PC-9 (cell line): ENCODE results near the gene PRRT1B. TPM values are rescaled to one million over a fixed set of nuclear protein-coding genes. Genes with fewer than 3 reads are reported as not detected.

ENCODE experiments used
- BruUV-seq: library from RNA; stranded (reverse); fragments of 400-500 nt; replicated peaks from 2 replicates; lab custom pipeline; 2021; lab: Mats Ljungman, UMichigan
- CTCF ChIA-PET: fragments of 300-600 bp; sonication (Branson Sonifier 250); formaldehyde crosslinking; loops from one replicate; lab custom pipeline; 2022; ENCODE audit warnings: antibody characterized with exemption; lab: Charles Lee
- POLR2A ChIA-PET: fragments of 300-600 bp; sonication (Branson Sonifier 250); formaldehyde crosslinking; loops from one replicate; lab custom pipeline; 2022; ENCODE audit warnings: antibody characterized with exemption; ENCODE audit not compliant: unreplicated experiment; lab: Charles Lee
- DNase-seq, 2 experiments: peaks; one replicate each; pipeline versions ENCODE4 v3.0.0 to v3.0.0-alpha.2; 2015 to 2022; ENCODE audit warnings: mixed read lengths in 1 of 2
- H2AFZ ChIP-seq: fragments of 200-600 bp; sonication (generic); 2 replicates; pipeline ENCODE4 v1.8.1; 2017; ENCODE audit warnings: antibody characterized with exemption
- H3F3A ChIP-seq: fragments of 200-600 bp; sonication (generic); 2 replicates; pipeline ENCODE4 v1.8.1; 2017; ENCODE audit warnings: antibody characterized with exemption, mild to moderate bottlenecking, low read depth; ENCODE audit not compliant: insufficient read depth
- H3K27ac ChIP-seq: fragments of 200-600 bp; sonication (generic); 2 replicates; pipeline ENCODE4 v1.6.1; 2016; ENCODE audit warnings: mixed run types
- H3K27me3 ChIP-seq: fragments of 200-600 bp; sonication (generic); 2 replicates; pipeline ENCODE4 v1.6.1; 2016; ENCODE audit warnings: low read depth, mixed run types; ENCODE audit not compliant: insufficient read depth
- H3K36me3 ChIP-seq: fragments of 200-600 bp; sonication (generic); 2 replicates; pipeline ENCODE4 v1.6.1; 2016; ENCODE audit warnings: low read depth, mixed run types
- H3K4me1 ChIP-seq: fragments of 200-600 bp; sonication (generic); replicated peaks from 2 replicates; pipeline ENCODE4 v1.6.1; 2016; ENCODE audit warnings: mixed run types; ENCODE audit not compliant: insufficient read depth
- H3K4me2 ChIP-seq: fragments of 200-600 bp; sonication (generic); 2 replicates; pipeline ENCODE4 v1.6.1; 2017; ENCODE audit warnings: mixed run types
- H3K4me3 ChIP-seq: fragments of 200-600 bp; sonication (generic); 2 replicates; pipeline ENCODE4 v1.6.1; 2016; ENCODE audit warnings: mixed run types
- H3K79me2 ChIP-seq: fragments of 200-600 bp; sonication (generic); 2 replicates; pipeline ENCODE4 v1.6.1; 2017; ENCODE audit warnings: low read depth, mixed run types
- H3K9me2 ChIP-seq: fragments of 200-600 bp; sonication (generic); 2 replicates; pipeline ENCODE4 v1.8.1; 2017; ENCODE audit warnings: mild to moderate bottlenecking; ENCODE audit not compliant: insufficient read depth
- H3K9me3 ChIP-seq: fragments of 200-600 bp; sonication (generic); 2 replicates; pipeline ENCODE4 v1.8.1; 2016; ENCODE audit warnings: low read depth; ENCODE audit not compliant: insufficient read depth
- H4K20me1 ChIP-seq: fragments of 200-600 bp; sonication (generic); 2 replicates; pipeline ENCODE4 v1.8.1; 2017; ENCODE audit not compliant: insufficient read depth
- EZH2 ChIP-seq: fragments of 200-600 bp; sonication (generic); IDR thresholded peaks from 2 replicates; pipeline ENCODE4 v1.8.0; 2017; ENCODE audit warnings: antibody characterized with exemption, low read depth
- intact Hi-C: fragments of 100-400 bp; cut with micrococcal nuclease; formaldehyde crosslinking; loops from one replicate; pipeline ENCODE4 v1.10.0; 2022; ENCODE audit not compliant: unreplicated experiment
- total RNA-seq: library from RNA; stranded (reverse); gene quantifications from 2 replicates; pipeline ENCODE4 v1.2.3, GENCODE V29; 2021
- TF ChIP-seq, protein P1 (sequence below): fragments of 200-600 bp; sonication (generic); conservative IDR thresholded peaks from 2 replicates; pipeline ENCODE4 v1.6.1; 2017; ENCODE audit warnings: mixed run types, antibody characterized with exemption, mild to moderate bottlenecking, moderate library complexity

Gene PRRT1B
- total RNA-seq, 1 experiment from 2014 or later: not detected

DNA sequence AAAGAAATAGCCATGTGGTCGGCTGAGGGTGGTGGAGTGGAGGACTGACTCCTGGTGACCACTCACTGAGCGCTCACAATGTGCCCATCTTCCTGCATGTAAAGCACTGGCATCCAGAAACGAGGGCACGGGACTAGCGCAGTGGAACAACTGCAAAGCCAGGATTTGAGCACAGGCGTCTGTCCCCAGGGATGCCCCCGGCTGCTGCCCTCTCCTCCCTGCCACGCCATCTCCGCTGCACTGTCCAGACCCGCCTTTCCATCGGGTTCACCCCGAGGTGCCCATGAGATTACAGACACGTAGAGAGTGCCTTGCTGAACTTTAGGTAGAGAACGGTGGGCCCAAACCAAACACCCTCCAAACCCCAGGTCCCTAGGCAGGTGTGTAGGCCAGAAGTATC is 44.7 kb downstream of the PRRT1B start:
- Histone ChIP-seq H4K20me1 (no peaks in the 10 kb centered on the region), H3K4me1 (no peaks in the 10 kb centered on the region), H3K4me2 (no peak overlapping the region), H3K4me3 (no peak overlapping the region), H3K27ac (no peak overlapping the region), H3K27me3 (no peaks in the 10 kb centered on the region), H3K9me2 (no peaks in the 10 kb centered on the region), H3F3A (no peaks in the 10 kb centered on the region), H3K9me3 (no peaks in the 10 kb centered on the region), H3K79me2 (no peaks in the 10 kb centered on the region), H3K36me3 (no peaks in the 10 kb centered on the region), H2AFZ (no peak overlapping the region)
- ChIA-PET POLR2A (no interaction called here), CTCF (interaction anchor here (0.6 kb wide), 1 partner anchor 155 kb away, joined by 3 read pairs; no protein-coding TSS in a partner anchor)
- TF ChIP-seq, protein P1, sequence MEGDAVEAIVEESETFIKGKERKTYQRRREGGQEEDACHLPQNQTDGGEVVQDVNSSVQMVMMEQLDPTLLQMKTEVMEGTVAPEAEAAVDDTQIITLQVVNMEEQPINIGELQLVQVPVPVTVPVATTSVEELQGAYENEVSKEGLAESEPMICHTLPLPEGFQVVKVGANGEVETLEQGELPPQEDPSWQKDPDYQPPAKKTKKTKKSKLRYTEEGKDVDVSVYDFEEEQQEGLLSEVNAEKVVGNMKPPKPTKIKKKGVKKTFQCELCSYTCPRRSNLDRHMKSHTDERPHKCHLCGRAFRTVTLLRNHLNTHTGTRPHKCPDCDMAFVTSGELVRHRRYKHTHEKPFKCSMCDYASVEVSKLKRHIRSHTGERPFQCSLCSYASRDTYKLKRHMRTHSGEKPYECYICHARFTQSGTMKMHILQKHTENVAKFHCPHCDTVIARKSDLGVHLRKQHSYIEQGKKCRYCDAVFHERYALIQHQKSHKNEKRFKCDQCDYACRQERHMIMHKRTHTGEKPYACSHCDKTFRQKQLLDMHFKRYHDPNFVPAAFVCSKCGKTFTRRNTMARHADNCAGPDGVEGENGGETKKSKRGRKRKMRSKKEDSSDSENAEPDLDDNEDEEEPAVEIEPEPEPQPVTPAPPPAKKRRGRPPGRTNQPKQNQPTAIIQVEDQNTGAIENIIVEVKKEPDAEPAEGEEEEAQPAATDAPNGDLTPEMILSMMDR: no peak
- no peak for TF ChIP-seq EZH2
- no peak for DNase-seq
- BruUV-seq: no TSS peak
- intact Hi-C loops: loop anchor here (5.0 kb wide), 1 partner anchor 47 kb away; no protein-coding TSS in a partner anchor

DNA sequence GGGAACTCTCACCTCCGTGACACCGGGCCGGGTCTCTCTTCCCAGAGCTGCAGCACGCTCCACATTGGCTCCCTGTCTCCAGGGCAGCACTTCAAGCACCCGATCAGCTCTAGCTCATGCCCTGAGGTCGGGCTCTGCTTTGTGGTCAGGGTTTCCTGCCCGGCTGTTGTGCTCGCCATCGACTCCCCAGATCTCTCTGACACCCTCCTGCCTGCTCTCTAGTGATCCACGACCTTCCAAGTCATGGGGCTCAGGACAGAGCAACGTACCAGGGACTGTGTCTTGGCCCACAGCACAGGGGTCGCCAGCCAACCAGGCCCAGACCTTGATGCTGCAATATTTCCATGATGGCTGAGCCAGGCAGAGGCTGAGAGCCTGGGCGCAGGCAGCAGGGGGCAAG is 45.1 kb downstream of the PRRT1B start:
- POLR2A ChIA-PET: no interaction called here
- no peak for DNase-seq
- TF ChIP-seq EZH2: no peak
- TF ChIP-seq, protein P1: no peak
- Histone ChIP-seq H2AFZ (no peak overlapping the region), H3K9me3 (no peaks in the 10 kb centered on the region), H3K27ac (no peak overlapping the region), H3F3A (no peaks in the 10 kb centered on the region), H3K4me3 (no peak overlapping the region), H3K79me2 (no peaks in the 10 kb centered on the region), H3K9me2 (no peaks in the 10 kb centered on the region), H4K20me1 (no peaks in the 10 kb centered on the region), H3K36me3 (no peaks in the 10 kb centered on the region), H3K4me2 (no peak overlapping the region), H3K4me1 (peaks cover 3% of the 10 kb centered on the region), H3K27me3 (no peaks in the 10 kb centered on the region)
- CTCF ChIA-PET: interaction anchor here (0.6 kb wide), 1 partner anchor 155 kb away, joined by 3 read pairs; no protein-coding TSS in a partner anchor
- BruUV-seq: no TSS peak
- intact Hi-C loops: loop anchor here (5.0 kb wide), 1 partner anchor 47 kb away; no protein-coding TSS in a partner anchor

DNA sequence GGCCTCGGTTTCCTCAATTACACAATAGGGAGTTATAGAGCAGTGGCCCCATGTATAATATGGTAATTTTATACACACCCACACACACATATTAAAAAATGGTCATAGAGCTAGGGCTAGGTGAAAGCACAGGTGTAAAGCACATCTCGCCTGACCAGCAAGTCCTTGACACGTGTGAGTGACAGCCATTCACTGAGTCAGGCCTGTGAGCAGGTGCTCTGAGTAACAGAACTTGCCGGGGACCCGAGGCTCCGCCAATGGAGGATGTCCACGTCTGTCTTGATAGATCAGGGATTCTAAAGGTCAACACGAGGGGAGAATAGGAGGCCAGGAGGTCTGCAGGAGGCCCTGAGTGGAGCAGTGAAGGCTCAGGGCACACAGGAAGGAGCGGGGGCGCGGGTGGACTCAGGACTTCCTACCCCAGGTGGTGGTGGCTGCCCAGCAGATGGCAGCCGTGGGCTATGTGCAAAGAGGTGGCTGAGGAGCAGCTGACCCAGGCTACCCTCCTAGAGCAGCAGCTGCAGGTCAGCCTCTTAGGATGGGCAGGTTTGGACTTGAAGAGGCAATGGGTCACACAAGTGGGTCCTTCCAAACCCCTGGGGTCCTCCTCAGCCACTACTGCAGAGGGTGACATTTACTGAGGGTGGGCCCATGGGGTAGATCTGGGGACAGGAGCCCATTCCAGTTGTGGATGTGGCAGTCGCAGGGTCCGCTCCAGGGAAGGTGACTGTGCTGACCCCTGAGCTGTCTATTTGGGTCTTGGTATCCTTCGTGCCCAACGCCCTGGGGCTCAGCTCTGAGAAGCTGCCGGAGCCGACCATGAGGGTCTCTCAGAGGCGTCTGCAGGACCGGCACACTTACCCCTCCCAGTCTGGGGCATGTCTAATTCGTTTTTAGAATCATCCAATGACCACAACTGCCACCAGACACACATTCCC is 45.9 kb downstream of the PRRT1B start:
- no peaks in the 10 kb centered on the region for H3K9me2 ChIP-seq
- no peak for TF ChIP-seq EZH2
- TF ChIP-seq, protein P1: peak; percentile 91
- H3K27me3 ChIP-seq: no peaks in the 10 kb centered on the region
- H2AFZ ChIP-seq: no peak overlapping the region
- no peaks in the 10 kb centered on the region for H3F3A ChIP-seq
- CTCF ChIA-PET: interaction anchor here (0.6 to 0.9 kb wide), 5 partner anchors 18 to 164 kb away, joined by 3 to 5 read pairs (median 3); partner anchors contain the start of gene RAPGEF1
- no peaks in the 10 kb centered on the region for H3K79me2 ChIP-seq
- H3K9me3 ChIP-seq: no peaks in the 10 kb centered on the region
- no peak overlapping the region for H3K27ac ChIP-seq
- no peak overlapping the region for H3K4me2 ChIP-seq
- POLR2A ChIA-PET: interaction anchor here (0.6 kb wide), 2 partner anchors 148 to 218 kb away, joined by 3 read pairs; no protein-coding TSS in a partner anchor
- BruUV-seq: no TSS peak
- H3K4me1 ChIP-seq: peaks cover 10% of the 10 kb centered on the region
- intact Hi-C loops: loop anchor here (1.0 to 5.0 kb wide), 2 partner anchors 46 to 148 kb away; no protein-coding TSS in a partner anchor
- no peaks in the 10 kb centered on the region for H4K20me1 ChIP-seq
- no peak overlapping the region for H3K4me3 ChIP-seq
- H3K36me3 ChIP-seq: no peaks in the 10 kb centered on the region
- DNase-seq: peak; percentile 46 to 83
